ENCODE data around the gene ZNF555.
"Not testable (repeated sequence)": the region's sequence is repeated elsewhere in the genome, so short reads cannot be mapped to it uniquely, and the experiment has no call there.

Gene ZNF555

DNA sequence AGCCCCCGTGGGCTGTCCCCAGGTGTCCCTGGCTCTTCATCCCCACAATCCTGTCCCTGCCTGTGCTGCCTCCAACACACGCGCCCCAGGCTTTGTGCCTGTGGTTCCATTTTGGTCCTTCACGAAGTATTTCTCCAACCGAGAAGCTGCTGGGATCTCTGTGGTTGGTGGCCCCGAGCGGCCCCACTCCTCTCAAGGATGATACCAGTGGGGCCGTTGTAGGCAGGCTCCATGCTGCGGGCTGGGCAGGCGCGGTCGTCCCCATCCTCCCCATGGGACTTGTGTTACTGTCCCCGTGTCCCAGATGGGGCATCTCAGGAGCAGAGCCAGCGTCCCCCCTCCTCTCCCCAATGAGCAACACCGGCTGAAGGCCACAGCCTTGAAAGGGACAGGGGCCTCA is 25.4 kb upstream of the ZNF555 start:
- no peak overlapping the region for H3K4me3 ChIP-seq (ENCODE audit: low read length)
- no peak overlapping the region for H3K9ac ChIP-seq (ENCODE audit: low read length)
- no peaks in the 10 kb centered on the region for H3K9me3 ChIP-seq (ENCODE audit: control insufficient read depth, low read length)
- H3K4me1 ChIP-seq (ENCODE audit: control insufficient read depth, insufficient read depth, low read length): peaks cover 3% of the 10 kb centered on the region
- no peaks in the 10 kb centered on the region for H3K27me3 ChIP-seq (replicated peaks; ENCODE audit: control insufficient read depth, insufficient read depth, low read length)
- DNase-seq (ENCODE audit: low read depth): no peak
- peaks cover 7% of the 10 kb centered on the region for H3K36me3 ChIP-seq (ENCODE audit: control insufficient read depth, insufficient read depth, low read length, severe bottlenecking)

- Histone ChIP-seq H3K4me3 (ENCODE audit: low read length) (no peak overlapping the region), H3K9me3 (ENCODE audit: control insufficient read depth, low read length) (no peaks in the 10 kb centered on the region), H3K9ac (ENCODE audit: low read length) (no peak overlapping the region), H3K36me3 (ENCODE audit: control insufficient read depth, insufficient read depth, low read length, severe bottlenecking) (no peaks in the 10 kb centered on the region), H3K27me3 (replicated peaks; ENCODE audit: control insufficient read depth, insufficient read depth, low read length) (no peaks in the 10 kb centered on the region), H3K4me1 (ENCODE audit: control insufficient read depth, insufficient read depth, low read length) (peaks cover 3% of the 10 kb centered on the region)
- DNase-seq (ENCODE audit: low read depth): no peak
These were observed 24.6 kb upstream of the ZNF555 start for GRCh38 chr19:2816641-2817040.

GRCh38 chr19:2817237-2817829 is 23.9 kb upstream of the ZNF555 start:
- H3K36me3 ChIP-seq (ENCODE audit: control insufficient read depth, insufficient read depth, low read length, severe bottlenecking); H3K27me3 ChIP-seq (replicated peaks; ENCODE audit: control insufficient read depth, insufficient read depth, low read length); H3K4me1 ChIP-seq (ENCODE audit: control insufficient read depth, insufficient read depth, low read length); H3K9me3 ChIP-seq (ENCODE audit: control insufficient read depth, low read length); H3K4me3 ChIP-seq (ENCODE audit: low read length); H3K9ac ChIP-seq (ENCODE audit: low read length); DNase-seq (ENCODE audit: low read depth): not testable (repeated sequence)

- DNase-seq (ENCODE audit: low read depth): peak; percentile 98
- no peaks in the 10 kb centered on the region for H3K9me3 ChIP-seq (ENCODE audit: control insufficient read depth, low read length)
- H3K9ac ChIP-seq (ENCODE audit: low read length): peak within 1 kb of the TSS; percentile 90
- H3K36me3 ChIP-seq (ENCODE audit: control insufficient read depth, insufficient read depth, low read length, severe bottlenecking): no peaks in the 10 kb centered on the region
- no peaks in the 10 kb centered on the region for H3K27me3 ChIP-seq (replicated peaks; ENCODE audit: control insufficient read depth, insufficient read depth, low read length)
- peak within 1 kb of the TSS; percentile 93 for H3K4me3 ChIP-seq (ENCODE audit: low read length)
- peaks cover 3% of the 10 kb centered on the region for H3K4me1 ChIP-seq (ENCODE audit: control insufficient read depth, insufficient read depth, low read length)
These were observed 21.6 kb upstream of the ZNF555 start, which contains the start of gene ZNF554 for GRCh38 chr19:2819540-2820111. TSS of gene ZNF554 (plus strand) at chr19:2819868. CDS start at chr19:2820072, 204 bp downstream.

DNA sequence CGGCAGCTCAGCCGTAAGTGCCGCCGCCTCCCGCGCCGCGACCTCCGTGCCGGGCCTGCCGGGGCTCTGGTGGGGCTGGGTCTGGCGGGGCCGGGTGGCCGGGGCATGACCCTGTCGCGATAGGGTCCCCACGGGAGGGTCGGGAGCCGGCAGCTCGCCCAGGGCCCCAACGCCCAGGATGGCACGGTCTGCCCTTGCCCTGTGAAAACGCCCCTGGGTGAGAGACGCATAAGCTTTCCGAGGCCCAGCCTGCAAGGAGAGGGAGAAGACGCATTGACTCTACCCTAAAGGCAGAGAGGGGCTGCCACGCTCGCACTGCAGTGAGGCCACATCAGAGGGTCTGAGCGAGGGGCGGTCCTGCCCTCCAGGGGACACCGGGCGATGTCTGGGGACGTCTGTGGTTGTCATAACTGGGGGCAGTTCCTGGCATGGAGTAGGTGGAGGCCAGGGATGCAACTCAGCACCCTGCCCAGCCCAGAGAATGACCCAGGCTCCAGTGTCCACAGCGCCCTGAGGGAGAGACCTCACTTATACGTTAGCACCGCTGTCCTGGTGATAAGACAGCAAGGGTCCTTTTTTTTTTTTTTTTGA is 21.1 kb upstream of the ZNF555 start:
- peak; percentile 35 for DNase-seq (ENCODE audit: low read depth)
- peaks cover 3% of the 10 kb centered on the region for H3K4me1 ChIP-seq (ENCODE audit: control insufficient read depth, insufficient read depth, low read length)
- H3K9ac ChIP-seq (ENCODE audit: low read length): peak overlapping the region; percentile 90
- no peaks in the 10 kb centered on the region for H3K36me3 ChIP-seq (ENCODE audit: control insufficient read depth, insufficient read depth, low read length, severe bottlenecking)
- no peaks in the 10 kb centered on the region for H3K27me3 ChIP-seq (replicated peaks; ENCODE audit: control insufficient read depth, insufficient read depth, low read length)
- peak overlapping the region; percentile 93 for H3K4me3 ChIP-seq (ENCODE audit: low read length)
- H3K9me3 ChIP-seq (ENCODE audit: control insufficient read depth, low read length): no peaks in the 10 kb centered on the region

- Histone ChIP-seq H3K27me3 (replicated peaks; ENCODE audit: control insufficient read depth, insufficient read depth, low read length) (no peaks in the 10 kb centered on the region), H3K9ac (ENCODE audit: low read length) (no peak overlapping the region), H3K4me1 (ENCODE audit: control insufficient read depth, insufficient read depth, low read length) (peaks cover 3% of the 10 kb centered on the region), H3K9me3 (ENCODE audit: control insufficient read depth, low read length) (peaks cover 5% of the 10 kb centered on the region), H3K36me3 (ENCODE audit: control insufficient read depth, insufficient read depth, low read length, severe bottlenecking) (peaks cover 9% of the 10 kb centered on the region), H3K4me3 (ENCODE audit: low read length) (no peak overlapping the region)
- DNase-seq (ENCODE audit: low read depth): no peak
These were observed 18.4 kb upstream of the ZNF555 start for GRCh38 chr19:2822846-2823245.

DNA sequence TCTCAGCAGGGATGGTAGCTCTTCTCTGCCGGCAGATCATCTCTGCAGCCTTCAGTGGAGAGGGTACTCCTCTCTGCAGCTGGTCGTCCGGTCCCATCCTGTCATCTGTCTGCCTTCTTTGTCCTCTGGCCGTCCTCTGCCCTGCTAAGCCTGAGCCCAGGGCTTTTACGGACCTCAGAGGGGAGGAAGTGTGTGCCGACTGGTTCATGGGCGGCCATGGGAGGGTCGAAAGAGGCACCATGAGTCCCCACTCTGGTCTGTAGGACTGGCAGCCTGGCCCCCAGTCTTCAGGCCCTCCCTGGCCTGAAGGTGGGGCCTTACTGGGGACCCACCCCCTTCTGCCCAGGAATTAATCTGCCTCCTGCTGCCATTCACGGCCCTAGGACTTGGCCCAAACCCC is 17.6 kb upstream of the ZNF555 start:
- DNase-seq (ENCODE audit: low read depth): no peak
- Histone ChIP-seq H3K36me3 (ENCODE audit: control insufficient read depth, insufficient read depth, low read length, severe bottlenecking) (peaks cover 9% of the 10 kb centered on the region), H3K9ac (ENCODE audit: low read length) (no peak overlapping the region), H3K9me3 (ENCODE audit: control insufficient read depth, low read length) (peaks cover 9% of the 10 kb centered on the region), H3K4me1 (ENCODE audit: control insufficient read depth, insufficient read depth, low read length) (peaks cover 3% of the 10 kb centered on the region), H3K4me3 (ENCODE audit: low read length) (no peak overlapping the region), H3K27me3 (replicated peaks; ENCODE audit: control insufficient read depth, insufficient read depth, low read length) (no peaks in the 10 kb centered on the region)

DNA sequence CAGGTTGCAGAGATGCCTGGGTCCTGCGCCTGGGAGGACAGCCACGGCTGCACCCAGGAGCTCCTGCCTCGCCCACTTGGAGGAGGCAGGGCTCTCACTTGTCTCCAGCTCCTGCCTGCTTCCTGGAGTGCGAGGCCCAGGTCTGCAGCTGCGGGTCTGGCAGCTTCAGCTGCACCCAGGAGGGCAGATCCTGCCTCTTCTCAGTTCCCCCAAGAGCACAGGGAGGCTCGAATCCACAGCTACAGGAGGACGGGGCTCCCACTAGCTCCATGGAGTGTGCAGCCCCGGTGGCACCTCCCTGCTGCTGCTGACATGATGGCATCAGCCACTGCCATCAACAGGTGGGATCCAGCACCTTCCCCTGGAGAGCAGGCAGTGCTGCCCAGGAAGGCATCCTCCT is 17.1 kb upstream of the ZNF555 start:
- peaks cover 9% of the 10 kb centered on the region for H3K36me3 ChIP-seq (ENCODE audit: control insufficient read depth, insufficient read depth, low read length, severe bottlenecking)
- peaks cover 9% of the 10 kb centered on the region for H3K9me3 ChIP-seq (ENCODE audit: control insufficient read depth, low read length)
- H3K4me3 ChIP-seq (ENCODE audit: low read length): no peak overlapping the region
- H3K9ac ChIP-seq (ENCODE audit: low read length): no peak overlapping the region
- no peaks in the 10 kb centered on the region for H3K27me3 ChIP-seq (replicated peaks; ENCODE audit: control insufficient read depth, insufficient read depth, low read length)
- no peak for DNase-seq (ENCODE audit: low read depth)
- peaks cover 3% of the 10 kb centered on the region for H3K4me1 ChIP-seq (ENCODE audit: control insufficient read depth, insufficient read depth, low read length)

DNA sequence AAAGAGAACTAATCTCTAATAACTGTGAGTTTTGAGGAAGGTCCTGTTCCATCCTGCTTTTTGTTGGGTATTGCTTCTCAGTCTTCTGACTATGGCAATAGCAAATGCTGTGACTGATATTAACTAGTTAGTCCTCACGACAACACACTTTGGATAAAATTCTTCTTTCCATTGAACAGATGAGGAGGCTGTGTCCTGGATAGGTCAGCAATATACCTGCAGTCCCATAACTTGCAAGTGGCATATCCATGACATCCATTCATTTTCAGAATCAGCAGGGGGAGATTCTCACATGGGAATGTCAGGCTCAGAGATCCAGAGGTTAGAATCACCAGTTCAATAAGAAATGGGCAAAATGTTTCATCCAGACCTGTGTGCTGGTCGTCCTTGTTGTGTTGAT is 14.3 kb upstream of the ZNF555 start:
- H3K36me3 ChIP-seq (ENCODE audit: control insufficient read depth, insufficient read depth, low read length, severe bottlenecking): peaks cover 9% of the 10 kb centered on the region
- peaks cover 27% of the 10 kb centered on the region for H3K9me3 ChIP-seq (ENCODE audit: control insufficient read depth, low read length)
- DNase-seq (ENCODE audit: low read depth): no peak
- H3K4me1 ChIP-seq (ENCODE audit: control insufficient read depth, insufficient read depth, low read length): no peaks in the 10 kb centered on the region
- H3K4me3 ChIP-seq (ENCODE audit: low read length): no peak overlapping the region
- no peak overlapping the region for H3K9ac ChIP-seq (ENCODE audit: low read length)
- no peaks in the 10 kb centered on the region for H3K27me3 ChIP-seq (replicated peaks; ENCODE audit: control insufficient read depth, insufficient read depth, low read length)

DNA sequence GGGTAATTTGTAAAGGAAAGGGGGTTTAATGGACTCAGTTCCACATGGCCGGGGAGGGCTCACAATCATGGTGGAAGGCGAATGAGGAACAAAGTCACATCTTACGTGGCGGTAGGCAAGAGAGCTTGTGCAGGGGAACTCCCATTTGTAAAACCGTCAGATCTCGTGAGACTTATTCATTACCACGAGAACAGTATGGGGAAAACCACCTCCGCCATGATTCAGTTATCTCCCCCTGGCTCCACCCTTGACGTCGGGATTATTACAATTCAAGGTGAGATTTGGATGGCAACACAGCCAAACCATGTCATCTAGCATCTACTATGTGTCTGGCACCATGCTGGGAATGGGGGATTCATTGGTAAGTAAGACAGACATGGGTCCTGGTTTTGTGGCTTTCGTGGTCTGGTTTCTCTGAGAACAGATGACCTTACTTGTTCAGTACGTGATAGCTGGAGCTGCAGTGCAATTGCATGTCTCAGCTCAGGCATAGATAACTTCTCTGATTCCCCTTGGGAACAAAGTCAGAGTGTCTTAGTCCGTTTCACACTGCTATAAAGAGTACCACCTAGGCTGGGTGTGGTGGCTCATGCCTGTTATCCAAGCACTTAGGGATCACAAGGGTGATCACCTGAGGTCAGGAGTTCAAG is 13.3 kb upstream of the ZNF555 start:
- no peaks in the 10 kb centered on the region for H3K4me1 ChIP-seq (ENCODE audit: control insufficient read depth, insufficient read depth, low read length)
- H3K9me3 ChIP-seq (ENCODE audit: control insufficient read depth, low read length): peaks cover 36% of the 10 kb centered on the region
- no peak overlapping the region for H3K9ac ChIP-seq (ENCODE audit: low read length)
- DNase-seq (ENCODE audit: low read depth): no peak
- no peaks in the 10 kb centered on the region for H3K27me3 ChIP-seq (replicated peaks; ENCODE audit: control insufficient read depth, insufficient read depth, low read length)
- H3K4me3 ChIP-seq (ENCODE audit: low read length): no peak overlapping the region
- H3K36me3 ChIP-seq (ENCODE audit: control insufficient read depth, insufficient read depth, low read length, severe bottlenecking): peaks cover 18% of the 10 kb centered on the region

GRCh38 chr19:2834294-2834871 is 6.9 kb upstream of the ZNF555 start:
- Histone ChIP-seq H3K9me3 (ENCODE audit: control insufficient read depth, low read length) (peaks cover 79% of the 10 kb centered on the region), H3K9ac (ENCODE audit: low read length) (no peak overlapping the region), H3K4me1 (ENCODE audit: control insufficient read depth, insufficient read depth, low read length) (no peaks in the 10 kb centered on the region), H3K36me3 (ENCODE audit: control insufficient read depth, insufficient read depth, low read length, severe bottlenecking) (peaks cover 41% of the 10 kb centered on the region), H3K4me3 (ENCODE audit: low read length) (peak overlapping the region; percentile 63), H3K27me3 (replicated peaks; ENCODE audit: control insufficient read depth, insufficient read depth, low read length) (no peaks in the 10 kb centered on the region)
- DNase-seq (ENCODE audit: low read depth): no peak
